ENCODE results near the gene FOSL2. TPM values are rescaled to one million over a fixed set of nuclear protein-coding genes. Genes with fewer than 3 reads are reported as not detected.

Gene FOSL2
- polyA plus RNA-seq, 1 of the 3 experiments (the other 2 are of a cell fraction): 41.7 TPM

DNA sequence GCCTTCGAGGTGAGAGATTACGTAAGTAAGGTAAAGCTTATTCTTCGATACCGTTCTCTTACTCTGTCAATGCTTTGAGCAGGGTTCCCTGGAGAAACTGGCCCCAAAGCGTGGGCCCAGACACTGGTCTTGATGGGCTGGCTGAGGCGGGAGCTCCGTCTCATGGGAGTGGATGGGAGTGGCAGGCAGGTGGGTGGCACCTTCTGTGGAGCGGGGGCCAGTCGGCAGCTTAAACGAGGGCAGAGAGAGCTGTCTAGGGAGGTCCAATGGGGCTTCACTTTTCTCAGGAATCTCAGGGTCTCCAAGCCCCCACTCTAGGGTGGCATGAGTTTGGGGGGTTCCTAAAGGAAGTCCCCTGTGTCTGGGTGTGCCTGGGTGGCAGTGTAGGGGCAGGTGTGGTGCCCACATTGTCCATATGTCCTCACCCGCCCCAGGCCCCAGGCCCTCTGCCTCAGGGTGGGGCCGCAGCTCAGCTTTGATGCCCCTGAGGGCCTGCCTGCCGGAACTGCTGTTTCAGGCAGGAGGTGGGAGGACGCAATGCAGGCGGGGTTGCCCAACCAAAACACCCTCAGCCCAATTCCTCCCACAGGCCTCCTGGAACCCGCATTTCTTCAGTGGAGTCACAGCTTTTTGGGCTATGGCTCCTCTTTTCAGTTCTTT lies 32.5 kb upstream of the FOSL2 start:
- ChIA-PET CTCF (interaction anchor here (0.6 to 2.2 kb wide), 6 partner anchors 10 to 656 kb away, joined by 3 to 8 read pairs (median 4); no protein-coding TSS in a partner anchor), POLR2A (no interaction called here)
- no peaks in the 10 kb centered on the region for H3K9me2 ChIP-seq
- no peak overlapping the region for H3K4me3 ChIP-seq (ENCODE audit: low read depth in 2 of 2, low read length in 1 of 2)
- H4K20me1 ChIP-seq (ENCODE audit: insufficient read depth): no peaks in the 10 kb centered on the region
- WGBS (ENCODE audit: low lambda C conversion rate): 93% methylated on average over 14 of the region's 16 CpGs
- H2AFZ ChIP-seq (ENCODE audit: low read depth): no peak overlapping the region
- H3K79me2 ChIP-seq (ENCODE audit: insufficient read depth): no peaks in the 10 kb centered on the region
- no peaks in the 10 kb centered on the region for H3K36me3 ChIP-seq (replicated peaks in 1 of 2; ENCODE audit: control insufficient read depth in 1 of 2, insufficient read depth in 2 of 2, low read length in 1 of 2)
- TF ChIP-seq RXRA (IDR thresholded peaks at IDR 0.05; ENCODE audit: borderline replicate concordance, low read depth) (no peak), NFIC (IDR thresholded peaks at IDR 0.05; ENCODE audit: borderline replicate concordance) (no peak), FOSL2 (IDR thresholded peaks at IDR 0.05; ENCODE audit: borderline replicate concordance, low read depth) (no peak), RFX5 (IDR thresholded peaks at IDR 0.05; ENCODE audit: low read length) (no peak), YY1 (IDR thresholded peaks at IDR 0.05; ENCODE audit: low read depth) (no peak), MEF2A (IDR thresholded peaks at IDR 0.05; ENCODE audit: borderline replicate concordance, low read depth) (no peak), JUND (IDR thresholded peaks at IDR 0.05) (no peak), ELF1 (IDR thresholded peaks at IDR 0.05) (no peak), POLR2AphosphoS5 (IDR thresholded peaks at IDR 0.05; ENCODE audit: low read depth, low read length) (no peak)
- TF ChIP-seq, protein P1, sequence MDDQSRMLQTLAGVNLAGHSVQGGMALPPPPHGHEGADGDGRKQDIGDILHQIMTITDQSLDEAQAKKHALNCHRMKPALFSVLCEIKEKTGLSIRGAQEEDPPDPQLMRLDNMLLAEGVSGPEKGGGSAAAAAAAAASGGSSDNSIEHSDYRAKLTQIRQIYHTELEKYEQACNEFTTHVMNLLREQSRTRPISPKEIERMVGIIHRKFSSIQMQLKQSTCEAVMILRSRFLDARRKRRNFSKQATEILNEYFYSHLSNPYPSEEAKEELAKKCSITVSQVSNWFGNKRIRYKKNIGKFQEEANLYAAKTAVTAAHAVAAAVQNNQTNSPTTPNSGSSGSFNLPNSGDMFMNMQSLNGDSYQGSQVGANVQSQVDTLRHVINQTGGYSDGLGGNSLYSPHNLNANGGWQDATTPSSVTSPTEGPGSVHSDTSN (IDR thresholded peaks at IDR 0.05): no peak
- no peak for DNase-seq
- H3K9ac ChIP-seq: no peak overlapping the region
- no peak overlapping the region for H3K27ac ChIP-seq (ENCODE audit: low read depth in 2 of 2, low read length in 1 of 2)
- H3K27me3 ChIP-seq (ENCODE audit: insufficient read depth): no peaks in the 10 kb centered on the region
- H3K9me3 ChIP-seq: no peaks in the 10 kb centered on the region
- no peaks in the 10 kb centered on the region for H3F3A ChIP-seq (replicated peaks; ENCODE audit: insufficient read depth)
- peaks cover 13 to 41% of the 10 kb centered on the region in 2 experiments; a peak in 3 of 4 replicates for H3K4me1 ChIP-seq (ENCODE audit: control insufficient read depth in 1 of 2, insufficient read depth in 2 of 2, low read depth in 1 of 2, low read length in 1 of 2)
- no peak overlapping the region for H3K4me2 ChIP-seq

DNA sequence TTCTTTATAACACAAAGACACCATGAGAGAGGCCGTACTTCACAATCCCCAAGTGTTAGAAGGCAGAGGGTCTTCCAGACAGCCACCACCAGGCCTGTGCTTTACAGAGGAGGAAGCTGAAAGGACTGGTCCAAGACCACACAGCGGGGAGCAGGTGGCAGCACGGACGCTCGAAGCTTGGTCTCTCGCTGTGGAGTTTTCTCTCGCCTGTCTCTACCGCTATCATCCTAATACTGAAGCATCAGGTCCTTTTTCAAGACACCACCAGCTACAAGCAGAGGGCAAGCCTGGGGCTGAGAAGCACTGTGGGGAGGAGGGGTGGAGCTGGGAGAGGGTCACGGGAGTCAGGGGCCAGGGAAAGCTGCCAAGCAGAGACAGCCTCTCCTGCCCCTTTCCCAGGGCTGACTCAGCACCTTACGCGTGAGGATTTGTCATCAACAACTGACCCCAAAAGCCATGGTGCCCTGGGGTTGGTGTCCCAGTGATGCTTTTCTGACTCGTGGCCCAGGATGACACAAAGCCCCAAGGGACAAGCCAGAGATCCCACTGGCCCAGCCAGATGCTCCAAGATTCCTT lies 31.9 kb upstream of the FOSL2 start:
- Histone ChIP-seq H2AFZ (ENCODE audit: low read depth) (no peak overlapping the region), H3K4me1 (ENCODE audit: control insufficient read depth in 1 of 2, insufficient read depth in 2 of 2, low read depth in 1 of 2, low read length in 1 of 2) (peaks cover 8 to 40% of the 10 kb centered on the region in 2 experiments; a peak in 3 of 4 replicates), H3K4me3 (ENCODE audit: low read depth in 2 of 2, low read length in 1 of 2) (no peak overlapping the region), H4K20me1 (ENCODE audit: insufficient read depth) (no peaks in the 10 kb centered on the region), H3K36me3 (replicated peaks in 1 of 2; ENCODE audit: control insufficient read depth in 1 of 2, insufficient read depth in 2 of 2, low read length in 1 of 2) (no peaks in the 10 kb centered on the region), H3K9me2 (no peaks in the 10 kb centered on the region), H3K4me2 (no peak overlapping the region; the same call in 1 of the 2 replicates), H3K27ac (ENCODE audit: low read depth in 2 of 2, low read length in 1 of 2) (no peak overlapping the region), H3K27me3 (ENCODE audit: insufficient read depth) (no peaks in the 10 kb centered on the region), H3F3A (replicated peaks; ENCODE audit: insufficient read depth) (no peaks in the 10 kb centered on the region), H3K9me3 (no peaks in the 10 kb centered on the region), H3K9ac (no peak overlapping the region), H3K79me2 (ENCODE audit: insufficient read depth) (no peaks in the 10 kb centered on the region)
- CTCF ChIA-PET: interaction anchor here (0.8 to 2.2 kb wide), 5 partner anchors 10 to 657 kb away, joined by 3 to 8 read pairs (median 5); no protein-coding TSS in a partner anchor
- DNase-seq: no peak
- 76% methylated on average over 12 of the region's 12 CpGs for WGBS (ENCODE audit: low lambda C conversion rate)
- POLR2A ChIA-PET: interaction anchor here (1.2 kb wide), 1 partner anchor 30 kb away, joined by 5 read pairs; no protein-coding TSS in a partner anchor
- TF ChIP-seq JUND (IDR thresholded peaks at IDR 0.05): no peak
- peak; percentile 31; the same call in 1 of the 2 replicates for TF ChIP-seq NFIC (IDR thresholded peaks at IDR 0.05; ENCODE audit: borderline replicate concordance)
- TF ChIP-seq TCF12 (IDR thresholded peaks at IDR 0.05): peak; percentile 3; the same call in 1 of the 2 replicates
